ENCODE measurements around the gene INKA1. TPM values are rescaled to one million over a fixed set of nuclear protein-coding genes. Genes with fewer than 3 reads are reported as not detected.

The INKA1 gene
- total RNA-seq, 3 donors from 2014 or later (not counting 1 experiment from before 2014, with no cell fraction given), result 0.52 to 0.83 TPM; not detected in 1

- intact Hi-C loops (cut with micrococcal nuclease), result no loop called here
Observed at GRCh38 chr3:49769286-49769915, 33.7 kb upstream of the INKA1 start.

GRCh38 chr3:49769926-49770325, 33.1 kb upstream of the INKA1 start:
- H3K4me3 Mint-ChIP-seq, result no peak overlapping the region
- DNase-seq (no peak), ATAC-seq (no peak)
- no peaks in the 10 kb centered on the region for H3K9me3 Mint-ChIP-seq
- peaks cover 17 to 20% of the 10 kb centered on the region in 2 donors for H3K4me1 Mint-ChIP-seq
- H3K27me3 Mint-ChIP-seq (ENCODE audit: low read depth in 2 of 2), result no peaks in the 10 kb centered on the region
- Histone ChIP-seq H3K27me3 (ENCODE audit: control insufficient read depth, insufficient read depth, low read length) (no peaks in the 10 kb centered on the region), H3K36me3 (ENCODE audit: control insufficient read depth, insufficient read depth, low read length) (peaks cover 4% of the 10 kb centered on the region), H3K4me1 (ENCODE audit: control insufficient read depth, insufficient read depth, low read length) (no peaks in the 10 kb centered on the region), H3K9me3 (ENCODE audit: control insufficient read depth, insufficient read depth, low read length) (no peaks in the 10 kb centered on the region), H3K27ac (ENCODE audit: low read length) (no peak overlapping the region), H3K4me3 (ENCODE audit: low read length) (no peak overlapping the region)
- peak overlapping the region; percentile 11 to 24 for H3K27ac Mint-ChIP-seq
- intact Hi-C loops (cut with micrococcal nuclease), result no loop called here
- TF ChIP-seq CTCF (IDR thresholded peaks at IDR 0.05), result no peak
- H3K36me3 Mint-ChIP-seq, result no peaks in the 10 kb centered on the region

More at GRCh38 chr3:49769286-49769915, 33.7 kb upstream of the INKA1 start:
- WGBS (ENCODE audit: insufficient coverage), result 100% methylated on average over 2 of the region's 3 CpGs
- Histone ChIP-seq H3K36me3 (ENCODE audit: control insufficient read depth, insufficient read depth, low read length) (peaks cover 4% of the 10 kb centered on the region), H3K4me1 (ENCODE audit: control insufficient read depth, insufficient read depth, low read length) (no peaks in the 10 kb centered on the region), H3K4me3 (ENCODE audit: low read length) (no peak overlapping the region), H3K27me3 (ENCODE audit: control insufficient read depth, insufficient read depth, low read length) (no peaks in the 10 kb centered on the region), H3K27ac (ENCODE audit: low read length) (no peak overlapping the region), H3K9me3 (ENCODE audit: control insufficient read depth, insufficient read depth, low read length) (no peaks in the 10 kb centered on the region)
- H3K4me3 Mint-ChIP-seq, result no peak overlapping the region
- H3K27me3 Mint-ChIP-seq (ENCODE audit: low read depth in 2 of 2), result no peaks in the 10 kb centered on the region
- no peaks in the 10 kb centered on the region for H3K36me3 Mint-ChIP-seq
- ATAC-seq (no peak), DNase-seq (no peak)
- TF ChIP-seq CTCF (IDR thresholded peaks at IDR 0.05), result no peak
- no peaks in the 10 kb centered on the region for H3K9me3 Mint-ChIP-seq
- H3K27ac Mint-ChIP-seq, result peak overlapping the region; percentile 11 to 24
- peaks cover 17 to 20% of the 10 kb centered on the region in 2 donors for H3K4me1 Mint-ChIP-seq

- no peak overlapping the region for H3K4me3 Mint-ChIP-seq
- no peaks in the 10 kb centered on the region for H3K9me3 ChIP-seq (ENCODE audit: control insufficient read depth, insufficient read depth, low read length)
- no peak overlapping the region for H3K27ac Mint-ChIP-seq
- DNase-seq (no peak), ATAC-seq (no peak)
- H3K9me3 Mint-ChIP-seq, result no peaks in the 10 kb centered on the region
- H3K36me3 Mint-ChIP-seq, result no peaks in the 10 kb centered on the region
- peaks cover 17 to 21% of the 10 kb centered on the region in 2 donors for H3K4me1 Mint-ChIP-seq
- no peak overlapping the region for H3K27ac ChIP-seq (ENCODE audit: low read length)
- H3K4me3 ChIP-seq (ENCODE audit: low read length), result no peak overlapping the region
- H3K4me1 ChIP-seq (ENCODE audit: control insufficient read depth, insufficient read depth, low read length), result no peaks in the 10 kb centered on the region
- no peaks in the 10 kb centered on the region for H3K27me3 ChIP-seq (ENCODE audit: control insufficient read depth, insufficient read depth, low read length)
- TF ChIP-seq CTCF (IDR thresholded peaks at IDR 0.05), result no peak
- H3K36me3 ChIP-seq (ENCODE audit: control insufficient read depth, insufficient read depth, low read length), result peaks cover 4% of the 10 kb centered on the region
- intact Hi-C loops (cut with micrococcal nuclease), result no loop called here
- WGBS (ENCODE audit: insufficient coverage), result 100% methylated on average over 1 of the region's 1 CpG
- H3K27me3 Mint-ChIP-seq (ENCODE audit: low read depth in 2 of 2), result no peaks in the 10 kb centered on the region
Observed at GRCh38 chr3:49771340-49771938, 31.6 kb upstream of the INKA1 start.
